GM18870 (cell line): Measurements from ENCODE around the gene EIF6.
"Not testable (repeated sequence)": the region's sequence is repeated elsewhere in the genome, so short reads cannot be mapped to it uniquely, and the experiment has no call there.

ENCODE experiments used
- ATAC-seq: cut with Tn5 transposase; IDR thresholded peaks from one replicate; pipeline ENCODE4 v1.9.1; 2021; ENCODE audit warnings: moderate library complexity; ENCODE audit not compliant: unreplicated experiment

The EIF6 gene

DNA sequence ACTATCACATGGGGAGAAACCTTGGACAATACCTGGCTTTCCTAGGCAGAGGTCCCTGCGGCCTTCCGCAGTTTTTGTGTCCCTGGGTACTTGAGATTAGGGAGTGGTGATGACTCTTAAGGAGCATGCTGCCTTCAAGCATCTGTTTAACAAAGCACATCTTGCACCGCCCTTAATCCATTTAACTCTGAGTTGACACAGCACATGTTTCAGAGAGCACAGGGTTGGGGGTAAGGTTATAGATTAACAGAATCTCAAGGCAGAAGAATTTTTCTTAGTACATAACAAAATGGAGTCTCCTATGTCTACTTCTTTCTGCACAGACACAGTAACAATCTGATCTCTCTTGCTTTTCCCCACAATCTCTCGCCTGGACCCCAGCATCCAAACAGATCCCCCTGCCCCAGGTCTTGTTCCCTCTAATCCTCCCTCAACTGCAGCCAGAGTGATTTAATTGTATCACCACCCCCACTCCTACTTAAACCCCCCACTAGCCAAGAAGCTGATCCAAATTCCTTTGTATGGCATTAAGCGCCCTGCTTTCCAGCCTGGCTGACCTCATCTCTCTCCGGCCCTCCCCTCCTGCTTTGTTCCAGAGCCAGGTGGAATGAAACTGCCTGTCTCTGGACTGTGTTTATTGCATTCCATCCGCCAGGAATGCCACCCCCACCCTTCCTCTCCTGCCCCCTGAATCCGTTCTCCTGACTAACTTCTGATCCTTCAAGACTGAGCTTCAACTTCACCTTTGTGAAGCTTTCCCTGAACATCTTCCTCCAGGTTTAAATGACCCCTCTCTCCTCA is 21.6 kb downstream of the EIF6 start:
- not testable (repeated sequence) for ATAC-seq

- ATAC-seq = not testable (repeated sequence)
Observed at GRCh38 chr20:35262321-35262720, 22.3 kb downstream of the EIF6 start.

- ATAC-seq = no peak
Observed at GRCh38 chr20:35260426-35260825, 24.1 kb downstream of the EIF6 start.

- no peak for ATAC-seq
Observed at GRCh38 chr20:35257175-35257909, 27.2 kb downstream of the EIF6 start.

GRCh38 chr20:35254448-35254999 is 30.0 kb downstream of the EIF6 start:
- no peak for ATAC-seq

- no peak for ATAC-seq
Observed at GRCh38 chr20:35253010-35253409, 31.6 kb downstream of the EIF6 start.

GRCh38 chr20:35252598-35252997 is 32.0 kb downstream of the EIF6 start:
- ATAC-seq = not testable (repeated sequence)

DNA sequence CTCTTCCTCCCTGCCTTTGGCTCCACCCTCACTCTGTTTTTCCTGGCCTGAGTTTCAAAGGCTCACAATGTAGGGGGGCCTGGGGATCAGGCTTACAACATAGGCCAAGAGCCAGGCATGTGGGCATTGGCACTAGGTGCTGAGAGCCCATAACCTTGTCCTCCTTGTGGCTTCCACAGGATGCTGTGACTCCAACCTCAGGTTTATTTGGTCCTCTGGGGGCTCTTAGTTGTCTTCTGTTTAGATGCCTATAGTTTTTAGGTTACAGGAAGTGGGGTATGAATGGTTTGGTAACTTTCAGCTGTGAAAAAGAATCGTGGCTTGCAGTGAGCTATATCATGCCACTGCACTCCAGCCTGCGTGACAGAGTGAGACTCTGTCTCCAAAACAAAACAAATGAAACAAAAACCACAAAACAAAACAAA is 32.5 kb downstream of the EIF6 start:
- peak; percentile 55 for ATAC-seq

GRCh38 chr20:35251613-35251940 is 33.0 kb downstream of the EIF6 start:
- ATAC-seq = no peak

DNA sequence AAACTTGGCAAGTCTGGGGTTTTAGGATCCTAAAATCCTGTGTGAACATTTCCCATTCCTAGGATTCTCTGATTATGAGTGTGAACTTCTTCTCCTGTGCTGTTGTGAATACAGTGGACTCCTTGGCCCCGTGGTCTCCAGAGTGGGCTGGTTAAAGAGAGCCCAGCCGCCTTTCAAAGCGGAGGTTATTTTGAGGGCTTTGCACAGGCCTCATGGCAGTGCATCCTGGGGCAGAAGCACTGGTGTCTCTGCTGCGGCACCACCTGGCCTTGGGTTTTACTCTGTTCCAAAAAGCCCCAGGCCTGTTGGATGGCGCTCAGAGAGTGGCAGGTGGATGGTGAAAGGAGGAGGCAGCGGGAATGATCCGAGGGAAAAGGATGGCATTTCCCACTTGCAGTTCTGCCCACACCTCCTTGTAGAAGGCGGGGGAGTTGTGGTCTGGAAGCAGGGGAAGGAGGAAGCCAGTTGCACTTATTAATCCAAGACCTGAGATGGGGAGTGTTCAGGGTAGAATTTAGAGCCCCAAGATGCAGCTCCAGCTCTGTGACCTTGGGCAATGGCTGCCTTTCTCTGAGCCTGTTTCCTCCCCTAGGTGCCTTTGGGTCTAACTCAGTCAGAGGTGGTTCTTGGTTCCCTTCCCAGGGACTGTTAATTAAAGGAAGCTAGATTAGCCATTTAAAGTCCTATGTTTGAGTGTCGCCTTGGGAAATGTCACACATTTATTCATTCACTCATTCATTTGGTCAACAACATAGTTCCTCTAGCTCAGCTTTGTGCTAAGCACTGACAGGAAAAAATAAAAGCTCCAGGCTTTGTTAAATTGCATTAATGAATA is 35.7 kb downstream of the EIF6 start:
- ATAC-seq = no peak

DNA sequence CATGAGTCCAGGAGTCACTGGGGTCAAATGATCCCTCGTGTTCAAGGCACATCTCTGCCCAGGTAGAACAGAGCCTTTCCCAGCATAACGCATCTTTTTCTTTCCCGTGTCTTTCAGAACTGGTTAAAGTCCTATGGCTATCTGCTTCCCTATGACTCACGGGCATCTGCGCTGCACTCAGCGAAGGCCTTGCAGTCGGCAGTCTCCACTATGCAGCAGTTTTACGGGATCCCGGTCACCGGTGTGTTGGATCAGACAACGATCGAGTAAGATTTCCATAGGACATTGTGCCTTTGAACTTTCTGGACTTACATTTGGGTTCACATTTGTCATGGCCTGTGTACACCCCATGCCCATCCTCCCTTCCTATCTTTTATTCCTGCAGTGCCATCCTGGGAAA is 37.8 kb downstream of the EIF6 start:
- no peak for ATAC-seq

- no peak for ATAC-seq
Observed at GRCh38 chr20:35243986-35244385, 40.6 kb downstream of the EIF6 start.

DNA sequence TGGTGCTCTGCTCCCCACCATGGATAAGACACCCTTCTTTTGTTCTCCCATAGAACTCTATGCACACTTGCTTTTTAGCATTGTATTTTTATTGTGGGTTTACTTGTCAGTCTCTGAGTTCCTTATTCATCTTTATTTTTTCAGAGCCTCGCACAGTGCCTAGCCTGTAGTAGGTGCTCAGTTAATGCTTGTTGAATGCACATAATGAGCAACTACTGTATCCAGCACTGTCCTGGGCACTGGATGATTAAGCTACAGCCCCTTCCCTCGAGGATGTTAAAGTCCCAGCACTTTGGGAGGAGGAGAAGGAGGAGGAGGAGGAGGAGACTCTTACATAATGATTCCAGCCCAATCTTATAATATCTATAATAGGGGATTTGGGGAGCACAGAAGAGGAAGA is 41.3 kb downstream of the EIF6 start:
- no peak for ATAC-seq

- ATAC-seq = no peak
Observed at GRCh38 chr20:35240811-35241293, 43.7 kb downstream of the EIF6 start.

- ATAC-seq = no peak
Observed at GRCh38 chr20:35240083-35240810, 44.3 kb downstream of the EIF6 start.

DNA sequence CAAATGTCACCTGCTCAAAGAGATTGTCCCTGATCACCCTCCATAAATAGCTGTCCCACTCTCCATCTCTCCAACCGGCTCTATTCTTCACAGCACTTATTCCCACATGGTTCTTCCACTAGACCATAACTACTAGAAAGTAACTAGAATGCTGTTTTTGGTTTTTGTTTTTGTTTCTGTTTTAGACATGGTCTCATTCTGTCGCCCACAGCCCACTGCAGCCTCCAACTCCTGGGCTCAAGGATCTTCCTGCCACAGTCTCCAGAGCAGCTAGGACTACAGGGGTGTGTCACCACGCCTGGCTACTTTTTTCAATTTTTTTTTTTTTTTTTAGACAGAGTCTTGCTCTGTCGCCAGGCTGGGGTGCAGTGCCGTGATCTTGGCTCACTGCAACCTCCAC is 45.8 kb downstream of the EIF6 start:
- no peak for ATAC-seq

- ATAC-seq = no peak
Observed at GRCh38 chr20:35238170-35238569, 46.4 kb downstream of the EIF6 start.

- no peak for ATAC-seq
Observed at GRCh38 chr20:35237486-35237885, 47.1 kb downstream of the EIF6 start.

- ATAC-seq = no peak
Observed at GRCh38 chr20:35235881-35236280, 48.7 kb downstream of the EIF6 start.

DNA sequence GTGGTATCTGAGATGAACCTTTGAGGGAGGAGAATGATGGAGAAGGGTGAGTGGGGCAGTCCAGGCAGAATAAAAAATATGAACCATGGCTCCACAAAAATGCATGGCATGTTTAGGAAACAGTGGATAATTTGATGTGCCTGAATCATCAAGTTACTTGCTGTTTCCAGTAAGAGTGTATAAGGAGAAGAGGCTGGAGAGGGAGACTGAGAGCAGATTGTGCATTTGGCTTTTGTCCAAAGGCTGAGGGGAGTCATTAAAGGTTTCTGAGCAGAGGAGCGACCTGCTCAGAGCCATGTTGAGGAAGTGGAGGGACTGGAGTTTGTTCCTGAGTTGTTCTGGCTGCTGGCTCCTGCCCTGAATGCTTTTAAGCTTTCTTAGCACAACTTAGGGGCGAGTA is 52.0 kb downstream of the EIF6 start:
- no peak for ATAC-seq
